OCI-LY3 (cell line): ENCODE data around the gene NEU1.

Source experiments
- H2AFZ ChIP-seq: fragments of 200-600, 300-600 bp; shearing (Covaris generic); 2 replicates; pipeline ENCODE4 v1.6.0; 2014; ENCODE audit warnings: antibody characterized with exemption, low read depth, low read length
- H3K27ac ChIP-seq: fragments of 200-600, 300-600 bp; sonication (generic); 2 replicates; pipeline ENCODE4 v1.5.1; 2014; ENCODE audit warnings: mild to moderate bottlenecking, low read length, moderate library complexity, mixed read lengths
- H3K27me3 ChIP-seq: fragments of 200-600, 300-600 bp; sonication (generic); 2 replicates; pipeline ENCODE4 v1.6.1; 2014; ENCODE audit warnings: low read depth, low read length, mixed read lengths
- H3K36me3 ChIP-seq: fragments of 200-600, 300-600 bp; sonication (generic); replicated peaks from 2 replicates; pipeline ENCODE3; 2014; ENCODE audit warnings: low read depth, low read length, mixed read lengths
- H3K4me1 ChIP-seq: fragments of 300-600, 200-600 bp; sonication (generic); 2 replicates; pipeline ENCODE4 v1.6.1; 2014; ENCODE audit warnings: low read length, mixed read lengths
- H3K4me2 ChIP-seq: fragments of 200-600, 300-600 bp; sonication (generic); 2 replicates; pipeline ENCODE4 v1.6.1; 2014; ENCODE audit warnings: low read length, mixed read lengths
- H3K4me3 ChIP-seq: fragments of 300-600, 200-600 bp; sonication (generic); 2 replicates; pipeline ENCODE4 v1.5.1; 2014; ENCODE audit warnings: antibody characterized with exemption, mild to moderate bottlenecking, low read length, moderate library complexity
- H3K79me2 ChIP-seq: fragments of 300-600, 200-600 bp; shearing (Covaris generic); 2 replicates; pipeline ENCODE4 v1.6.1; 2014; ENCODE audit warnings: mild to moderate bottlenecking, low read length, mixed read lengths
- H3K9ac ChIP-seq: fragments of 300-600, 200-600 bp; shearing (Covaris generic); 2 replicates; pipeline ENCODE4 v1.6.0; 2014; ENCODE audit warnings: mild to moderate bottlenecking, low read length, moderate library complexity
- H3K9me3 ChIP-seq: fragments of 200-600, 300-600 bp; shearing (Covaris generic); 2 replicates; pipeline ENCODE4 v1.6.1; 2014; ENCODE audit warnings: low read length, mixed read lengths; ENCODE audit not compliant: insufficient read depth
- H4K20me1 ChIP-seq: fragments of 200-600, 300-600 bp; sonication (generic); 2 replicates; pipeline ENCODE4 v1.6.1; 2016; ENCODE audit warnings: low read length, mixed read lengths; ENCODE audit not compliant: insufficient read depth
- CTCF ChIP-seq: fragments of 200-600, 300-600 bp; sonication (generic); IDR thresholded peaks from 2 replicates; pipeline ENCODE4 v1.5.1; 2014; ENCODE audit warnings: antibody characterized with exemption, low read length, low read depth
- EZH2phosphoT487 ChIP-seq: fragments of 200-600 bp; shearing (Covaris generic); IDR thresholded peaks from 2 replicates; pipeline ENCODE4 v1.6.1; 2018; ENCODE audit warnings: antibody characterized with exemption, mixed run types, low read depth

Gene NEU1

GRCh38 chr6:31875877-31876276, 13.3 kb upstream of the NEU1 start:
- H3K27ac ChIP-seq = no peak overlapping the region
- H2AFZ ChIP-seq = no peak overlapping the region
- TF ChIP-seq CTCF (no peak), EZH2phosphoT487 (no peak)
- no peaks in the 10 kb centered on the region for H3K27me3 ChIP-seq
- H4K20me1 ChIP-seq = no peaks in the 10 kb centered on the region
- H3K4me2 ChIP-seq = no peak overlapping the region
- H3K4me1 ChIP-seq = no peaks in the 10 kb centered on the region
- no peaks in the 10 kb centered on the region for H3K36me3 ChIP-seq
- no peaks in the 10 kb centered on the region for H3K9me3 ChIP-seq
- no peaks in the 10 kb centered on the region for H3K79me2 ChIP-seq
- no peak overlapping the region for H3K9ac ChIP-seq
- no peak overlapping the region for H3K4me3 ChIP-seq

GRCh38 chr6:31874836-31875572, 12.4 kb upstream of the NEU1 start:
- H3K27ac ChIP-seq = no peak overlapping the region
- no peak overlapping the region for H2AFZ ChIP-seq
- no peaks in the 10 kb centered on the region for H3K9me3 ChIP-seq
- no peaks in the 10 kb centered on the region for H4K20me1 ChIP-seq
- TF ChIP-seq EZH2phosphoT487 = no peak
- TF ChIP-seq CTCF = no peak
- H3K27me3 ChIP-seq = no peaks in the 10 kb centered on the region
- H3K36me3 ChIP-seq = no peaks in the 10 kb centered on the region
- H3K9ac ChIP-seq = no peak overlapping the region
- H3K4me3 ChIP-seq = no peak overlapping the region
- no peak overlapping the region for H3K4me2 ChIP-seq
- H3K4me1 ChIP-seq = no peaks in the 10 kb centered on the region
- no peaks in the 10 kb centered on the region for H3K79me2 ChIP-seq

GRCh38 chr6:31874084-31874670, 11.6 kb upstream of the NEU1 start:
- Histone ChIP-seq H3K9me3 (no peaks in the 10 kb centered on the region), H3K79me2 (no peaks in the 10 kb centered on the region), H2AFZ (no peak overlapping the region), H3K27me3 (no peaks in the 10 kb centered on the region), H4K20me1 (no peaks in the 10 kb centered on the region), H3K4me3 (no peak overlapping the region), H3K4me1 (no peaks in the 10 kb centered on the region), H3K4me2 (no peak overlapping the region), H3K27ac (no peak overlapping the region), H3K9ac (no peak overlapping the region), H3K36me3 (no peaks in the 10 kb centered on the region)
- TF ChIP-seq CTCF (no peak), EZH2phosphoT487 (no peak)

GRCh38 chr6:31871046-31871659, 8.5 kb upstream of the NEU1 start:
- Histone ChIP-seq H2AFZ (no peak overlapping the region), H3K27ac (no peak overlapping the region)

More at GRCh38 chr6:31871046-31871659, 8.5 kb upstream of the NEU1 start:
- Histone ChIP-seq H3K4me1 (no peaks in the 10 kb centered on the region), H3K4me3 (no peak overlapping the region), H3K9me3 (no peaks in the 10 kb centered on the region), H3K79me2 (no peaks in the 10 kb centered on the region), H4K20me1 (no peaks in the 10 kb centered on the region), H3K4me2 (no peak overlapping the region), H3K36me3 (no peaks in the 10 kb centered on the region), H3K9ac (no peak overlapping the region), H3K27me3 (no peaks in the 10 kb centered on the region)
- TF ChIP-seq CTCF (no peak), EZH2phosphoT487 (no peak)
